ENCODE results near the gene ANKS1B. TPM values are rescaled to one million over a fixed set of nuclear protein-coding genes. Genes with fewer than 3 reads are reported as not detected.
"Not testable (repeated sequence)": the region's sequence is repeated elsewhere in the genome, so short reads cannot be mapped to it uniquely, and the experiment has no call there.

ANKS1B gene
- total RNA-seq, 1 experiment from 2014 or later = 0.61 TPM

- intact Hi-C loops (cut with micrococcal nuclease; ENCODE audit: unreplicated experiment) = no loop called here
- TF ChIP-seq CTCF (IDR thresholded peaks at IDR 0.05; ENCODE audit: insufficient read depth in 1 of 2, low read depth in 1 of 2, low read length in 1 of 2, severe bottlenecking in 1 of 2, unreplicated experiment in 1 of 2) = no peak
- Mint-ChIP-seq H3K27ac (ENCODE audit: unreplicated experiment) (no peak within 1 kb of the TSS), H3K36me3 (ENCODE audit: insufficient read depth, unreplicated experiment) (no peaks in the 10 kb centered on the region), H3K27me3 (ENCODE audit: insufficient read depth, unreplicated experiment) (peaks cover 6% of the 10 kb centered on the region), H3K4me1 (ENCODE audit: low read depth, unreplicated experiment) (no peaks in the 10 kb centered on the region), H3K4me3 (ENCODE audit: unreplicated experiment) (no peak within 1 kb of the TSS), H3K9me3 (ENCODE audit: unreplicated experiment) (no peaks in the 10 kb centered on the region)
- no peaks in the 10 kb centered on the region for H3K36me3 ChIP-seq (ENCODE audit: control insufficient read depth, insufficient read depth, low read length)
- no peak for DNase-seq
- no peaks in the 10 kb centered on the region for H3K27me3 ChIP-seq (replicated peaks; ENCODE audit: control insufficient read depth, insufficient read depth, low read length)
- POLR2A ChIA-PET = no interaction called here
- CTCF ChIA-PET = no interaction called here
- no peaks in the 10 kb centered on the region for H3K4me1 ChIP-seq
- no peak within 1 kb of the TSS for H3K4me3 ChIP-seq (ENCODE audit: low read depth, low read length)
- BruUV-seq (replicated peaks) = no TSS peak
- no peaks in the 10 kb centered on the region for H3K9me3 ChIP-seq
Measured at GRCh38 chr12:99647453-99647852, 337.3 kb downstream of the ANKS1B start, which contains the start of gene GARIN6. TSS of gene GARIN6 (plus strand) at chr12:99647753. CDS start at chr12:99648175, 422 bp downstream.

- ChIA-PET CTCF (no interaction called here), POLR2A (no interaction called here)
- Mint-ChIP-seq H3K36me3 (ENCODE audit: insufficient read depth, unreplicated experiment) (no peaks in the 10 kb centered on the region), H3K4me3 (ENCODE audit: unreplicated experiment) (no peak overlapping the region), H3K27ac (ENCODE audit: unreplicated experiment) (no peak overlapping the region), H3K4me1 (ENCODE audit: low read depth, unreplicated experiment) (no peaks in the 10 kb centered on the region), H3K27me3 (ENCODE audit: insufficient read depth, unreplicated experiment) (peaks cover 5% of the 10 kb centered on the region), H3K9me3 (ENCODE audit: unreplicated experiment) (no peaks in the 10 kb centered on the region)
- H3K4me1 ChIP-seq = no peaks in the 10 kb centered on the region
- no TSS peak for BruUV-seq (replicated peaks)
- H3K9me3 ChIP-seq = no peaks in the 10 kb centered on the region
- H3K36me3 ChIP-seq (ENCODE audit: control insufficient read depth, insufficient read depth, low read length) = no peaks in the 10 kb centered on the region
- no peaks in the 10 kb centered on the region for H3K27me3 ChIP-seq (replicated peaks; ENCODE audit: control insufficient read depth, insufficient read depth, low read length)
- intact Hi-C loops (cut with micrococcal nuclease; ENCODE audit: unreplicated experiment) = no loop called here
- no peak for DNase-seq
- H3K4me3 ChIP-seq (ENCODE audit: low read depth, low read length) = no peak overlapping the region
- TF ChIP-seq CTCF (IDR thresholded peaks at IDR 0.05; ENCODE audit: insufficient read depth in 1 of 2, low read depth in 1 of 2, low read length in 1 of 2, severe bottlenecking in 1 of 2, unreplicated experiment in 1 of 2) = no peak
Measured at GRCh38 chr12:99644629-99645028, 340.1 kb downstream of the ANKS1B start.

GRCh38 chr12:99627459-99627858 is 357.3 kb downstream of the ANKS1B start:
- Mint-ChIP-seq H3K4me1 (ENCODE audit: low read depth, unreplicated experiment) (no peaks in the 10 kb centered on the region), H3K4me3 (ENCODE audit: unreplicated experiment) (no peak overlapping the region)
- CTCF ChIA-PET = no interaction called here

GRCh38 chr12:99624591-99624990 is 360.1 kb downstream of the ANKS1B start:
- POLR2A ChIA-PET; CTCF ChIA-PET; H3K36me3 ChIP-seq (ENCODE audit: control insufficient read depth, insufficient read depth, low read length); H3K27ac Mint-ChIP-seq (ENCODE audit: unreplicated experiment); DNase-seq; H3K4me3 ChIP-seq (ENCODE audit: low read depth, low read length); BruUV-seq (replicated peaks); intact Hi-C loops (cut with micrococcal nuclease; ENCODE audit: unreplicated experiment); H3K4me3 Mint-ChIP-seq (ENCODE audit: unreplicated experiment); H3K4me1 Mint-ChIP-seq (ENCODE audit: low read depth, unreplicated experiment); H3K9me3 ChIP-seq; H3K4me1 ChIP-seq; H3K36me3 Mint-ChIP-seq (ENCODE audit: insufficient read depth, unreplicated experiment); H3K27me3 Mint-ChIP-seq (ENCODE audit: insufficient read depth, unreplicated experiment); H3K27me3 ChIP-seq (replicated peaks; ENCODE audit: control insufficient read depth, insufficient read depth, low read length): not testable (repeated sequence)
- peaks cover 17% of the 10 kb centered on the region for H3K9me3 Mint-ChIP-seq (ENCODE audit: unreplicated experiment)

More at GRCh38 chr12:99627459-99627858, 357.3 kb downstream of the ANKS1B start:
- Histone ChIP-seq H3K36me3 (ENCODE audit: control insufficient read depth, insufficient read depth, low read length) (no peaks in the 10 kb centered on the region), H3K9me3 (no peaks in the 10 kb centered on the region; the same call in 1 of the 2 replicates), H3K4me3 (ENCODE audit: low read depth, low read length) (no peak overlapping the region), H3K27me3 (replicated peaks; ENCODE audit: control insufficient read depth, insufficient read depth, low read length) (no peaks in the 10 kb centered on the region), H3K4me1 (no peaks in the 10 kb centered on the region)
- Mint-ChIP-seq H3K9me3 (ENCODE audit: unreplicated experiment) (no peaks in the 10 kb centered on the region), H3K36me3 (ENCODE audit: insufficient read depth, unreplicated experiment) (no peaks in the 10 kb centered on the region), H3K27ac (ENCODE audit: unreplicated experiment) (no peak overlapping the region), H3K27me3 (ENCODE audit: insufficient read depth, unreplicated experiment) (no peaks in the 10 kb centered on the region)
- no TSS peak for BruUV-seq (replicated peaks)
- intact Hi-C loops (cut with micrococcal nuclease; ENCODE audit: unreplicated experiment) = no loop called here
- POLR2A ChIA-PET = no interaction called here
- no peak for TF ChIP-seq CTCF (IDR thresholded peaks at IDR 0.05; ENCODE audit: insufficient read depth in 1 of 2, low read depth in 1 of 2, low read length in 1 of 2, severe bottlenecking in 1 of 2, unreplicated experiment in 1 of 2)
- DNase-seq = no peak

All from Caco-2 (cell line).